B cell (primary cell): ENCODE results near the gene IRX5.

Experiments
- EZH2 ChIP-seq: IDR thresholded peaks from 2 replicates; pipeline ENCODE4 v1.6.1; 2012; ENCODE audit warnings: borderline replicate concordance, low read depth, mild to moderate bottlenecking, moderate library complexity, low read length; ENCODE audit not compliant: insufficient read depth, poor library complexity, severe bottlenecking
- TF ChIP-seq, protein P1 (sequence below): fragments of 200-600 bp; IDR thresholded peaks from one replicate; pipeline ENCODE4 v1.8.0; 2022; ENCODE audit warnings: antibody characterized with exemption, mild to moderate bottlenecking

DNA sequence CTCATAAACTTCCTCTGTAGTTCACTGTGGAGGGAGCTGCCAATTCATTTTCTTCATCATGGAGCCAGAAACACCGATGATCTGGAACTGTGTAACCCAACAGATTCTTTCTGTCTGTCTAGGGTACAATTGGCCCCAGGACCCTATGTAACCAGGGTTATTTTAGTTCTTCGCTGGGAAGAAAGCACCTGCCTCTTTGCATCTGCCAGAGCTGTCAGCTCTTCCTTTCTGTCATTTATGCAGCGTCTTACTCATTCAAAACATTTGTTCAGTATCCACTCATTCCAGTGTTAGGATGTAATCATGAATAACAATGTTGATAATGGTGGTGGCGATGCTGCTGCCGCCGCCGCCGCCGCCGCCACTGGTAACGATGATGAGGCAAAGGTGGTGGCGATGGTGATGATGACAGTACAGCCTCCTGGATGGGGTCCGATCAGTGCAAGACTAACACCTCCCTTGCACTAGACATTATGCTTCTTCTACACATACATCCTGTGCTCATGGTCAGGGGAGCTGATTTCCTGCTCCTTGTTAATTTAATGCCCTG, 46.1 kb downstream of the IRX5 start:
- TF ChIP-seq, protein P1, sequence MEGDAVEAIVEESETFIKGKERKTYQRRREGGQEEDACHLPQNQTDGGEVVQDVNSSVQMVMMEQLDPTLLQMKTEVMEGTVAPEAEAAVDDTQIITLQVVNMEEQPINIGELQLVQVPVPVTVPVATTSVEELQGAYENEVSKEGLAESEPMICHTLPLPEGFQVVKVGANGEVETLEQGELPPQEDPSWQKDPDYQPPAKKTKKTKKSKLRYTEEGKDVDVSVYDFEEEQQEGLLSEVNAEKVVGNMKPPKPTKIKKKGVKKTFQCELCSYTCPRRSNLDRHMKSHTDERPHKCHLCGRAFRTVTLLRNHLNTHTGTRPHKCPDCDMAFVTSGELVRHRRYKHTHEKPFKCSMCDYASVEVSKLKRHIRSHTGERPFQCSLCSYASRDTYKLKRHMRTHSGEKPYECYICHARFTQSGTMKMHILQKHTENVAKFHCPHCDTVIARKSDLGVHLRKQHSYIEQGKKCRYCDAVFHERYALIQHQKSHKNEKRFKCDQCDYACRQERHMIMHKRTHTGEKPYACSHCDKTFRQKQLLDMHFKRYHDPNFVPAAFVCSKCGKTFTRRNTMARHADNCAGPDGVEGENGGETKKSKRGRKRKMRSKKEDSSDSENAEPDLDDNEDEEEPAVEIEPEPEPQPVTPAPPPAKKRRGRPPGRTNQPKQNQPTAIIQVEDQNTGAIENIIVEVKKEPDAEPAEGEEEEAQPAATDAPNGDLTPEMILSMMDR = no peak
- no peak for TF ChIP-seq EZH2
